ENCODE results near the gene DHODH.
A peak's percentile ranks its signal among the peaks of the same experiment; 100 is the strongest.
"Not testable (repeated sequence)": the region's sequence is repeated elsewhere in the genome, so short reads cannot be mapped to it uniquely, and the experiment has no call there.

The DHODH gene

GRCh38 chr16:71985262-71985974 lies 23.1 kb upstream of the DHODH start:
- no peaks in the 10 kb centered on the region for H3K27me3 ChIP-seq (ENCODE audit: control insufficient read depth, insufficient read depth, low read length)
- H3K9me3 ChIP-seq (ENCODE audit: control insufficient read depth, insufficient read depth, low read length): no peaks in the 10 kb centered on the region
- H3K4me3 ChIP-seq (ENCODE audit: low read depth, low read length): no peak overlapping the region
- H3K9ac ChIP-seq (ENCODE audit: low read depth, low read length): no peak overlapping the region
- H3K4me1 ChIP-seq (ENCODE audit: control insufficient read depth, insufficient read depth, low read length): no peaks in the 10 kb centered on the region
- no peaks in the 10 kb centered on the region for H3K36me3 ChIP-seq (ENCODE audit: control insufficient read depth, insufficient read depth, low read length)

GRCh38 chr16:71986131-71986530 lies 22.4 kb upstream of the DHODH start:
- no peaks in the 10 kb centered on the region for H3K9me3 ChIP-seq (ENCODE audit: control insufficient read depth, insufficient read depth, low read length)
- H3K4me1 ChIP-seq (ENCODE audit: control insufficient read depth, insufficient read depth, low read length): no peaks in the 10 kb centered on the region
- H3K27me3 ChIP-seq (ENCODE audit: control insufficient read depth, insufficient read depth, low read length): no peaks in the 10 kb centered on the region
- no peaks in the 10 kb centered on the region for H3K36me3 ChIP-seq (ENCODE audit: control insufficient read depth, insufficient read depth, low read length)
- H3K9ac ChIP-seq (ENCODE audit: low read depth, low read length): no peak overlapping the region
- no peak overlapping the region for H3K4me3 ChIP-seq (ENCODE audit: low read depth, low read length)

- H3K4me3 ChIP-seq (ENCODE audit: low read depth, low read length): no peak overlapping the region
- H3K4me1 ChIP-seq (ENCODE audit: control insufficient read depth, insufficient read depth, low read length): no peaks in the 10 kb centered on the region
- no peaks in the 10 kb centered on the region for H3K36me3 ChIP-seq (ENCODE audit: control insufficient read depth, insufficient read depth, low read length)
- H3K9me3 ChIP-seq (ENCODE audit: control insufficient read depth, insufficient read depth, low read length): no peaks in the 10 kb centered on the region
- H3K9ac ChIP-seq (ENCODE audit: low read depth, low read length): no peak overlapping the region
- H3K27me3 ChIP-seq (ENCODE audit: control insufficient read depth, insufficient read depth, low read length): no peaks in the 10 kb centered on the region
These were observed 13.5 kb upstream of the DHODH start for GRCh38 chr16:71995038-71995437.

GRCh38 chr16:71997578-71997977 lies 11.0 kb upstream of the DHODH start:
- not testable (repeated sequence) for H3K27me3 ChIP-seq (ENCODE audit: control insufficient read depth, insufficient read depth, low read length); H3K4me1 ChIP-seq (ENCODE audit: control insufficient read depth, insufficient read depth, low read length); H3K9me3 ChIP-seq (ENCODE audit: control insufficient read depth, insufficient read depth, low read length); H3K4me3 ChIP-seq (ENCODE audit: low read depth, low read length); H3K36me3 ChIP-seq (ENCODE audit: control insufficient read depth, insufficient read depth, low read length); H3K9ac ChIP-seq (ENCODE audit: low read depth, low read length)

GRCh38 chr16:72001180-72001874 lies 7.2 kb upstream of the DHODH start:
- Histone ChIP-seq H3K27me3 (ENCODE audit: control insufficient read depth, insufficient read depth, low read length) (peaks cover 2% of the 10 kb centered on the region), H3K4me3 (ENCODE audit: low read depth, low read length) (no peak overlapping the region), H3K4me1 (ENCODE audit: control insufficient read depth, insufficient read depth, low read length) (no peaks in the 10 kb centered on the region), H3K9me3 (ENCODE audit: control insufficient read depth, insufficient read depth, low read length) (no peaks in the 10 kb centered on the region), H3K9ac (ENCODE audit: low read depth, low read length) (no peak overlapping the region), H3K36me3 (ENCODE audit: control insufficient read depth, insufficient read depth, low read length) (no peaks in the 10 kb centered on the region)

GRCh38 chr16:72002619-72003018 lies 5.9 kb upstream of the DHODH start:
- no peak overlapping the region for H3K4me3 ChIP-seq (ENCODE audit: low read depth, low read length)
- no peaks in the 10 kb centered on the region for H3K36me3 ChIP-seq (ENCODE audit: control insufficient read depth, insufficient read depth, low read length)
- peaks cover 2% of the 10 kb centered on the region for H3K27me3 ChIP-seq (ENCODE audit: control insufficient read depth, insufficient read depth, low read length)
- no peak overlapping the region for H3K9ac ChIP-seq (ENCODE audit: low read depth, low read length)
- no peaks in the 10 kb centered on the region for H3K4me1 ChIP-seq (ENCODE audit: control insufficient read depth, insufficient read depth, low read length)
- H3K9me3 ChIP-seq (ENCODE audit: control insufficient read depth, insufficient read depth, low read length): no peaks in the 10 kb centered on the region

GRCh38 chr16:72008065-72008423 lies 500 bp upstream of the DHODH start:
- not testable (repeated sequence) for H3K9me3 ChIP-seq (ENCODE audit: control insufficient read depth, insufficient read depth, low read length); H3K4me1 ChIP-seq (ENCODE audit: control insufficient read depth, insufficient read depth, low read length); H3K27me3 ChIP-seq (ENCODE audit: control insufficient read depth, insufficient read depth, low read length); H3K9ac ChIP-seq (ENCODE audit: low read depth, low read length)
- H3K36me3 ChIP-seq (ENCODE audit: control insufficient read depth, insufficient read depth, low read length): peaks cover 11% of the 10 kb centered on the region
- peak overlapping the region; percentile 43 for H3K4me3 ChIP-seq (ENCODE audit: low read depth, low read length)

GRCh38 chr16:72009779-72010178 lies 1.2 kb downstream of the DHODH start:
- Histone ChIP-seq H3K36me3 (ENCODE audit: control insufficient read depth, insufficient read depth, low read length) (peaks cover 18% of the 10 kb centered on the region), H3K9me3 (ENCODE audit: control insufficient read depth, insufficient read depth, low read length) (no peaks in the 10 kb centered on the region), H3K9ac (ENCODE audit: low read depth, low read length) (no peak overlapping the region), H3K4me1 (ENCODE audit: control insufficient read depth, insufficient read depth, low read length) (no peaks in the 10 kb centered on the region), H3K27me3 (ENCODE audit: control insufficient read depth, insufficient read depth, low read length) (peaks cover 2% of the 10 kb centered on the region), H3K4me3 (ENCODE audit: low read depth, low read length) (no peak overlapping the region)

- Histone ChIP-seq H3K4me1 (ENCODE audit: control insufficient read depth, insufficient read depth, low read length) (no peaks in the 10 kb centered on the region), H3K9me3 (ENCODE audit: control insufficient read depth, insufficient read depth, low read length) (no peaks in the 10 kb centered on the region), H3K27me3 (ENCODE audit: control insufficient read depth, insufficient read depth, low read length) (no peaks in the 10 kb centered on the region), H3K36me3 (ENCODE audit: control insufficient read depth, insufficient read depth, low read length) (peaks cover 26% of the 10 kb centered on the region), H3K9ac (ENCODE audit: low read depth, low read length) (no peak overlapping the region), H3K4me3 (ENCODE audit: low read depth, low read length) (no peak overlapping the region)
These were observed 4.1 kb downstream of the DHODH start for GRCh38 chr16:72012607-72013006.

GRCh38 chr16:72013389-72013788 lies 4.8 kb downstream of the DHODH start:
- Histone ChIP-seq H3K4me3 (ENCODE audit: low read depth, low read length) (no peak overlapping the region), H3K9me3 (ENCODE audit: control insufficient read depth, insufficient read depth, low read length) (no peaks in the 10 kb centered on the region), H3K27me3 (ENCODE audit: control insufficient read depth, insufficient read depth, low read length) (no peaks in the 10 kb centered on the region), H3K4me1 (ENCODE audit: control insufficient read depth, insufficient read depth, low read length) (no peaks in the 10 kb centered on the region), H3K36me3 (ENCODE audit: control insufficient read depth, insufficient read depth, low read length) (peaks cover 26% of the 10 kb centered on the region), H3K9ac (ENCODE audit: low read depth, low read length) (no peak overlapping the region)

GRCh38 chr16:72013888-72014581 lies 5.5 kb downstream of the DHODH start:
- Histone ChIP-seq H3K9ac (ENCODE audit: low read depth, low read length) (no peak overlapping the region), H3K4me1 (ENCODE audit: control insufficient read depth, insufficient read depth, low read length) (no peaks in the 10 kb centered on the region), H3K9me3 (ENCODE audit: control insufficient read depth, insufficient read depth, low read length) (no peaks in the 10 kb centered on the region), H3K36me3 (ENCODE audit: control insufficient read depth, insufficient read depth, low read length) (peaks cover 26% of the 10 kb centered on the region), H3K27me3 (ENCODE audit: control insufficient read depth, insufficient read depth, low read length) (no peaks in the 10 kb centered on the region), H3K4me3 (ENCODE audit: low read depth, low read length) (no peak overlapping the region)

- no peaks in the 10 kb centered on the region for H3K9me3 ChIP-seq (ENCODE audit: control insufficient read depth, insufficient read depth, low read length)
- H3K27me3 ChIP-seq (ENCODE audit: control insufficient read depth, insufficient read depth, low read length): no peaks in the 10 kb centered on the region
- H3K4me1 ChIP-seq (ENCODE audit: control insufficient read depth, insufficient read depth, low read length): no peaks in the 10 kb centered on the region
- H3K9ac ChIP-seq (ENCODE audit: low read depth, low read length): no peak overlapping the region
- peaks cover 26% of the 10 kb centered on the region for H3K36me3 ChIP-seq (ENCODE audit: control insufficient read depth, insufficient read depth, low read length)
- no peak overlapping the region for H3K4me3 ChIP-seq (ENCODE audit: low read depth, low read length)
These were observed 6.1 kb downstream of the DHODH start for GRCh38 chr16:72014675-72015074.

Measured in iPS-15b (cell line).